ENCODE data around the gene DNAH8.
"Not testable (repeated sequence)": the region's sequence is repeated elsewhere in the genome, so short reads cannot be mapped to it uniquely, and the experiment has no call there.

The DNAH8 gene

GRCh38 chr6:38833320-38833719, 118.2 kb downstream of the DNAH8 start:
- in situ Hi-C loops (cut with MboI; ENCODE audit: low sequenced_read_pairs) = no loop called here

DNA sequence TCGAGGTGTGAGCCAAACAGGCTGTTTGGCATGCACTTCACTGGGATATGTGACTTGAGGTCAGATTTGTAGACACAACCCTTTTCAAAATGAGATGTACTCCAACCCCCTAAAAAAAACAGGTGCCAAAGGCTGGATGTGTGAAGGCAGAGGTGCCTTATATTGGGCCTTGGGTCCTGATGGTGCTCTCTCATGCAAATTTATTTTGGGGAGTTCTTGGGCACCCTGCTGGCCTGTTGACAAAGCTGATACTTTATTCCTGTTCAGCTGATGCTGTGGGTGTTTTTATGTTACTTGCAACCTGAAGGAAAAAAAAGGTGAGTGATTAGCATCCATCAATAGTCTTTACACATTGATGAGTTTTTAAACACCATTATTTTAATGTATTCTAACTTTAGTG, 121.5 kb downstream of the DNAH8 start:
- in situ Hi-C loops (cut with MboI; ENCODE audit: low sequenced_read_pairs) = no loop called here

GRCh38 chr6:38837101-38837500, 122.0 kb downstream of the DNAH8 start:
- in situ Hi-C loops (cut with MboI; ENCODE audit: low sequenced_read_pairs) = no loop called here

DNA sequence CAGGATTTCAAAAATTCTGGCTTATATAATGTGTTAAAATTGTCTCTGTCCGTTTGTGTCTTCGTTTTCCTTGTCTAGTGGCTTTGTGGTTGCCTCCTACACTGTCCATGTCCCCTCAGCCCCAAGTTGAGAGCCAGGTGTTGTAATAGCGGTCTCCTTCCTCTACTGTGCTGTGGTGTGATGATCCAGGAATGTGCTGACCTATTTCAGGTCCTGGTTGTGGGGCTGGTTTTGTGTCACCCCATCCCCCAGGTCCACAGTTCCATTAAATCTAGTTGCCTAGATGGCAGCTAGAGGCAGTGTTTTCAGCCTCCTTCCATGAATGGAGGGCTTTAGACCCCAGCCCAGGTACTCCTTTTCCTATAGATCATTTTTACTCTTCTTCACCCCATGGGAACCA, 128.7 kb downstream of the DNAH8 start:
- in situ Hi-C loops (cut with MboI; ENCODE audit: low sequenced_read_pairs) = no loop called here

DNA sequence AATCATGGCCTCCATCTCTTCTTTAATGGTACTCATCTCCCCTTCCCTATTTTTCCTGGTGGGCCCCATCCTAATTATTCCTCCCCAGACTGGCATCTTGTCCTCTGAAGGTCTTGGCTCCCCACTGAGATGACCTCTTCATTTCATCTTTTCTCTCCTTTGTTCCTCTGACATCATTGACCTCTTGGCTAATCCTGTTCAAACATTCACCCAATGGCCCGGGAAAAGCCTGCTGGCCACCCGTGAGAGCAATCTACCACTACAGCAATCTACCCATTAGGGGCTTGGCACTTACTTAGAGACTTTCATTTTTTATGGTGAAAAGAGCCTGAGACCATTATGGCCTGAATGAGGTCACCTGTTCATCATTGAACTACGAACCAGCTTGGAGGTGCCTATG, 130.8 kb downstream of the DNAH8 start:
- in situ Hi-C loops (cut with MboI; ENCODE audit: low sequenced_read_pairs) = no loop called here

- in situ Hi-C loops (cut with MboI; ENCODE audit: low sequenced_read_pairs) = no loop called here
Observed at GRCh38 chr6:38846361-38846760, 131.2 kb downstream of the DNAH8 start.

DNA sequence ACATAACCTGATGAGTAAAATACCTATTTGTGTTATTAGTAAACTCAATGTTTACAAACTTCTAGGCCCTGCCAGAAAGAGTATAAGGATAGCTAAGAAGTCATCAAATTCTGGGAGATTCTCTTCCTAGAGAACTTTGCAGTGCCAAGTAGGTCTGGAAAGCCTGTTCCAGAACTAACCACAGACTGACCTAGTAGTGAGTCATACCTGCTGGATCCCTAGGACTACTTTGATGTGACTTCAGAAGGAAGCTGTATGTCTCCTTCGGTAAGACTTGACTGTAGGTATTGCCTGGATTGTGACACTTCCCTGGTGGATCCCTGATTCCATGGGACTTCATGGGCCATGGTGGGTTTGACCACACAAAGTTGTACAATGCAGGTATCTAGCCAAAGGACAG, 131.7 kb downstream of the DNAH8 start:
- in situ Hi-C loops (cut with MboI; ENCODE audit: low sequenced_read_pairs) = no loop called here

DNA sequence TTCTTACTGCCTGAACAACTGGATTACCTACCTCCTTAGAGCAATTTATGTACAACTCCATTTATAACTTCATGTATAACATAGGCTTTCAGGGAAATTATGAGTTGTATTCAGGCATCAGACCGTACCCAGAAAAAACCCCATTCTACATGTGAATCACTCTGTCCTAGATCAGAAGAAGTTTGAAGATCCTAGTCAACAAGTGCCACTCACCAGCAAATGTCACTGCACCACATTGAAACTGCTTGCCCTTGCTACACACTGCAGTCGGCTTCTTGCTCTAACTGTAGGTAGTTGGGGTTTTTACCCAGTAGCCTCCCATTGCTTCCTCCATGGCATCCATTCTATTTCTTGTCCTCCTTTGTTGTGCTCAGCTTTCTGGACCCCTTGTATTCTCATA, 132.4 kb downstream of the DNAH8 start:
- in situ Hi-C loops (cut with MboI; ENCODE audit: low sequenced_read_pairs) = no loop called here

- in situ Hi-C loops (cut with MboI; ENCODE audit: low sequenced_read_pairs) = no loop called here
Observed at GRCh38 chr6:38848760-38849159, 133.6 kb downstream of the DNAH8 start.

DNA sequence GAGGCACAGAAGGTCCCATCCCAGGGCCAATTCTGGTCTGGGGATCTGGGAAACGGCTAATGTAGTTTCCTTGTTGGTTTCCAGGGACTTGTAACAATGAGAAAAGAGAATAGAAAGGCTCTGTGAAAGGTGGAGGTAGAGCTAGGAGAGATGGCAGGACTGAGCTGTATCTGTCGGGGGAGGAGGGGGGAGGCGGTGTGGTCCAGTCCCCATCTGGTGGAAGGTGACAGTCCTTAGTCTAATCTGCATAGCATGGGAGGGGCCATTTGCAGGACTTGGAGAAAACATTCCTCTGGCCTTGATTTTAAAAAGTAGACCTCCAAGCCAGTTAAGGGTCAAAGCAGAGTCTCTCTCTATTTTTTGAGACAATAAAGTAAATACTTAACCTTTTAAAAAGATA, 137.1 kb downstream of the DNAH8 start:
- in situ Hi-C loops (cut with MboI; ENCODE audit: low sequenced_read_pairs) = no loop called here

GRCh38 chr6:38853236-38853635, 138.1 kb downstream of the DNAH8 start:
- in situ Hi-C loops (cut with MboI; ENCODE audit: low sequenced_read_pairs) = no loop called here

DNA sequence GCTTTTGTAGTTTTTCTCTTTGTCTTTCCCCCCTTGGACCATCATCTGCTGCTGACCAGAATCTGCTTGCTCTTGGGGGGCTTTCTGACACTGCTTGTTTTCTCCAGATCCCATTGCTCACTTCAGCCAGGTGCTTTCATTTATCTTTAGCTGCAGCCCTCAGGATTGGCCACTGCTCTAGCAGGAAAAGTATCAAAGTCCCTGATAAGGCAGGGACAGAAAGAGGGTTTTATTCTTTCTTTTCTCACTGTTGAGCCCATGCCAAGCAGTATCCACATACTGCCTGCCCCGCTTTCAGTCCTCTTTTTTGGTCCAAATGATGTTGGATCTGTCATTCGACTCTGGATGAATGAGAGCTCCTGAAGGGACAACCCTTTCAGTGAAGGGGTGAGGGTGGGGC, 141.4 kb downstream of the DNAH8 start:
- in situ Hi-C loops (cut with MboI; ENCODE audit: low sequenced_read_pairs) = no loop called here

GRCh38 chr6:38857815-38858214, 142.7 kb downstream of the DNAH8 start:
- in situ Hi-C loops (cut with MboI; ENCODE audit: low sequenced_read_pairs) = no loop called here

GRCh38 chr6:38860041-38860440, 144.9 kb downstream of the DNAH8 start:
- in situ Hi-C loops (cut with MboI; ENCODE audit: low sequenced_read_pairs) = no loop called here

DNA sequence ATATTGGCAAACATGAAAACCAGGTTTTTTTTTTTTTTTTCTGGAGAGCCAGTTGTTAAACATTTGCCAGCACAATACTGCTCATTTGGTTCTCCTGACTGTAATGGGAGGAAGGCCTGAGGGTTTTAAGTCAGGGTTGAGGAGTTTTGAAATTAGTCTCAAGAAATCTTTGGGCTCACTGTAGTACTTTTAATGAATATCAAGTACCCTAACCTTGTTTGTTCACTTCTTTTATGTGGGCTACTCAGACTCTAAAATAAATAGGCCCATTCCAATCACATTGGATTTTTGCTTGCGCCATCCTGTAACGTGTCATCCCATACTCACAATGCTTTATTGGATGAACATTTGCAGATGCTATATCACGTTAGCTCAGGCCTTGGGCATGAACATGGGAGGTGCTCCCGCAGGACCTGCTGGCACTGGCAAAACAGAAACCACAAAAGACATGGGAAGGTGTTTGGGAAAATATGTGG, 146.9 kb downstream of the DNAH8 start:
- in situ Hi-C loops (cut with MboI; ENCODE audit: low sequenced_read_pairs) = no loop called here

GRCh38 chr6:38865521-38866174, 150.5 kb downstream of the DNAH8 start:
- in situ Hi-C loops (cut with MboI; ENCODE audit: low sequenced_read_pairs) = no loop called here

- in situ Hi-C loops (cut with MboI; ENCODE audit: low sequenced_read_pairs) = no loop called here
Observed at GRCh38 chr6:38867726-38868125, 152.6 kb downstream of the DNAH8 start.

GRCh38 chr6:38871741-38872568, 156.8 kb downstream of the DNAH8 start:
- in situ Hi-C loops (cut with MboI; ENCODE audit: low sequenced_read_pairs) = no loop called here

GRCh38 chr6:38873001-38873400, 157.9 kb downstream of the DNAH8 start:
- in situ Hi-C loops (cut with MboI; ENCODE audit: low sequenced_read_pairs) = no loop called here

- in situ Hi-C loops (cut with MboI; ENCODE audit: low sequenced_read_pairs) = not testable (repeated sequence)
Observed at GRCh38 chr6:38873816-38874215, 158.7 kb downstream of the DNAH8 start.

DNA sequence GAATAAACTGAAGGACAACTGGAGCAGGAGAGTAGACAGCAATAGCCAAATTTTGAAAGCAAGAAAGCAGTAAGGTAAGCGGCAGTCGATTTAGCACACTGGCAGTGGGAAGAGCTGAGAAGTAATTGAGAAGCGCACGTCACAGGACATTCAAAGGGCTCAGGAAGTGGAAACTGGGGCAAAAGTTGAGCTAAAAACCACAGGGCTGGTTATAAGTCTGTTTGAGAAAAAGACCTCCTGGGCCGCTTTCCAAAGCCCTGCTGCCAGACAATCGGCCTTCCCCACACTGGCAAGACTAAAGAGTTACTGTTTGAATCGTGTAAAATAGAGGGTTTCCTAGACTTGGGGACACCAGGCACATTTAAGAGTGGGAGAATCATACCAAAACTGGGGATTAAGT, 161.4 kb downstream of the DNAH8 start:
- in situ Hi-C loops (cut with MboI; ENCODE audit: low sequenced_read_pairs) = no loop called here

DNA sequence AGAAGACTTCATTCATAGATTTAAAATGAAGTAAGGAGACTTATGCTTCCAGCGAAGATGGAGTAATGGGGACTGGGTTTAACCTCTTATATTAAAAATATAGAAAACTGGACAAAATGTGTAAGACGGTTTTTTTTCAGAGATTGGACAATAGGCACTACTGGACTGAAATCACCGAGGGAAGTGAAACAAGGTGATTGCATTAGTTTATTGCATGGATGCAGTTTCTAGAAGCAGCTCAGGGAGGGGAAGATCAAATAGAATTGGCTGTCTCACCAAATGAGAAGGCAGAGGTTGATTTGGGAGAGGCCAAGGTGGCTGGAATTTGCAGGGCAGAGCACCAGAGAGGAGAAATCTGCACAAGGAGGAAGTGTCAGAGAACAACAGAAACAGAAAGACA, 162.6 kb downstream of the DNAH8 start:
- in situ Hi-C loops (cut with MboI; ENCODE audit: low sequenced_read_pairs) = no loop called here
